H1 (cell line): ENCODE results near the gene PKD1.

Experiments used
- ASH2L ChIP-seq: fragments of 200-600, 300-600 bp; sonication (generic); IDR thresholded peaks from one replicate; pipeline ENCODE4 v1.7.1; 2017; ENCODE audit warnings: low read length
- CEBPB ChIP-seq: IDR thresholded peaks from 2 replicates; pipeline ENCODE4 v1.6.1; 2012; ENCODE audit warnings: low read depth, low read length
- CTCF ChIP-seq, 3 experiments: IDR thresholded peaks; 1 replicate in 2 of 3; 2 replicates in 1 of 3; pipeline versions ENCODE4 v1.5.1 to v1.6.1; 2011; ENCODE audit warnings: low read length in 3 of 3, mild to moderate bottlenecking in 3 of 3, inconsistent platforms in 2 of 3, low read depth in 1 of 3, moderate library complexity in 1 of 3; ENCODE audit not compliant: insufficient read depth in 1 of 3; ENCODE audit errors: control extremely low read depth in 1 of 3
- EP300 ChIP-seq, 2 experiments: IDR thresholded peaks; 1 replicate in 1 of 2; 2 replicates in 1 of 2; pipeline ENCODE4 v1.6.1; 2011 to 2012; ENCODE audit warnings: low read depth in 2 of 2, low read length in 2 of 2, mild to moderate bottlenecking in 2 of 2, borderline replicate concordance in 1 of 2, inconsistent platforms in 1 of 2, moderate library complexity in 1 of 2
- KDM4A ChIP-seq: IDR thresholded peaks from one replicate; pipeline ENCODE4 v1.7.1; 2012; ENCODE audit warnings: low read depth, mild to moderate bottlenecking, moderate library complexity, low read length, inconsistent platforms; ENCODE audit not compliant: severe bottlenecking
- POLR2AphosphoS5 ChIP-seq: IDR thresholded peaks from 2 replicates; pipeline ENCODE4 v1.6.1; 2011; ENCODE audit warnings: low read depth, low read length
- RAD21 ChIP-seq, 2 experiments: IDR thresholded peaks in 1 of 2; conservative IDR thresholded peaks in 1 of 2; 2 replicates each; pipeline ENCODE4 v1.6.1; 2011; ENCODE audit warnings: low read depth in 2 of 2, low read length in 2 of 2, improper control_type of control experiment in 1 of 2, inconsistent platforms in 1 of 2, mild to moderate bottlenecking in 1 of 2, moderate library complexity in 1 of 2
- SIN3A ChIP-seq, 2 experiments: IDR thresholded peaks in 1 of 2; conservative IDR thresholded peaks in 1 of 2; 2 replicates each; pipeline ENCODE4 v1.6.1; 2011 to 2012; ENCODE audit warnings: low read length in 2 of 2, improper control_type of control experiment in 1 of 2, low read depth in 1 of 2, mild to moderate bottlenecking in 1 of 2
- TCF12 ChIP-seq: IDR thresholded peaks from 2 replicates; pipeline ENCODE4 v1.6.1; 2011; ENCODE audit warnings: low read depth, mild to moderate bottlenecking, low read length

- TF ChIP-seq TCF12 (no peak), CTCF (IDR thresholded peaks at IDR 0.05; ENCODE audit: control extremely low read depth in 1 of 3, insufficient read depth in 1 of 3, low read depth in 1 of 3, low read length in 3 of 3) (no peak), EP300 (IDR thresholded peaks at IDR 0.05; ENCODE audit: borderline replicate concordance in 1 of 2, low read depth in 2 of 2, low read length in 2 of 2) (no peak), ASH2L (no peak), SIN3A (conservative IDR thresholded peaks at IDR 0.05 in 1 of 2, IDR thresholded peaks at IDR 0.05 in 1 of 2; ENCODE audit: low read depth in 1 of 2, low read length in 2 of 2) (no peak), POLR2AphosphoS5 (no peak), CEBPB (no peak), RAD21 (IDR thresholded peaks at IDR 0.05 in 1 of 2, conservative IDR thresholded peaks at IDR 0.05 in 1 of 2; ENCODE audit: low read depth in 2 of 2, low read length in 2 of 2) (no peak), KDM4A (no peak)
Measured at GRCh38 chr16:2170587-2171435, 35.1 kb upstream of the PKD1 start.
